Measurements from ENCODE around the gene MEIS2.

MEIS2 gene

GRCh38 chr15:37115538-37115937 lies 15.2 kb upstream of the MEIS2 start:
- no peak for DNase-seq (ENCODE audit: low read depth, low spot score)
- H3K27ac ChIP-seq: no peak overlapping the region

- H3K27ac ChIP-seq: no peak overlapping the region
- DNase-seq (ENCODE audit: low read depth, low spot score): no peak
Observed at GRCh38 chr15:37112971-37113670, 12.8 kb upstream of the MEIS2 start.

- H3K27ac ChIP-seq: no peak overlapping the region
- no peak for DNase-seq (ENCODE audit: low read depth, low spot score)
Observed at GRCh38 chr15:37112171-37112570, 11.8 kb upstream of the MEIS2 start.

- no peak overlapping the region for H3K27ac ChIP-seq
- no peak for DNase-seq (ENCODE audit: low read depth, low spot score)
Observed at GRCh38 chr15:37111427-37111717, 11.0 kb upstream of the MEIS2 start.

- DNase-seq (ENCODE audit: low read depth, low spot score): no peak
- H3K27ac ChIP-seq: no peak overlapping the region
Observed at GRCh38 chr15:37109872-37110572, 9.7 kb upstream of the MEIS2 start.

- H3K27ac ChIP-seq: no peak overlapping the region
- DNase-seq (ENCODE audit: low read depth, low spot score): no peak
Observed at GRCh38 chr15:37109168-37109871, 9.0 kb upstream of the MEIS2 start.

GRCh38 chr15:37108381-37109167 lies 8.2 kb upstream of the MEIS2 start:
- DNase-seq (ENCODE audit: low read depth, low spot score): no peak
- no peak overlapping the region for H3K27ac ChIP-seq

GRCh38 chr15:37107744-37108380 lies 7.5 kb upstream of the MEIS2 start:
- H3K27ac ChIP-seq: no peak overlapping the region
- no peak for DNase-seq (ENCODE audit: low read depth, low spot score)

- DNase-seq (ENCODE audit: low read depth, low spot score): no peak
- no peak overlapping the region for H3K27ac ChIP-seq
Observed at GRCh38 chr15:37107071-37107743, 6.9 kb upstream of the MEIS2 start.

- H3K27ac ChIP-seq: no peak overlapping the region
- no peak for DNase-seq (ENCODE audit: low read depth, low spot score)
Observed at GRCh38 chr15:37106490-37107001, 6.2 kb upstream of the MEIS2 start.

GRCh38 chr15:37105889-37106288 lies 5.5 kb upstream of the MEIS2 start:
- DNase-seq (ENCODE audit: low read depth, low spot score): no peak

GRCh38 chr15:37105029-37105428 lies 4.7 kb upstream of the MEIS2 start:
- H3K27ac ChIP-seq: no peak overlapping the region
- DNase-seq (ENCODE audit: low read depth, low spot score): no peak

More at GRCh38 chr15:37105889-37106288, 5.5 kb upstream of the MEIS2 start:
- no peak overlapping the region for H3K27ac ChIP-seq

- no peak overlapping the region for H3K27ac ChIP-seq
- DNase-seq (ENCODE audit: low read depth, low spot score): no peak
Observed at GRCh38 chr15:37104424-37104981, 4.2 kb upstream of the MEIS2 start.

- H3K27ac ChIP-seq: no peak overlapping the region
- DNase-seq (ENCODE audit: low read depth, low spot score): no peak
Observed at GRCh38 chr15:37103475-37104423, 3.4 kb upstream of the MEIS2 start.

- no peak overlapping the region for H3K27ac ChIP-seq
Observed at GRCh38 chr15:37103163-37103435, 2.8 kb upstream of the MEIS2 start.

GRCh38 chr15:37102305-37103162 lies 2.2 kb upstream of the MEIS2 start:
- no peak for DNase-seq (ENCODE audit: low read depth, low spot score)

More at GRCh38 chr15:37103163-37103435, 2.8 kb upstream of the MEIS2 start:
- no peak for DNase-seq (ENCODE audit: low read depth, low spot score)

GRCh38 chr15:37101980-37102304 lies 1.6 kb upstream of the MEIS2 start:
- peak overlapping the region; percentile 97 for H3K27ac ChIP-seq
- no peak for DNase-seq (ENCODE audit: low read depth, low spot score)

More at GRCh38 chr15:37102305-37103162, 2.2 kb upstream of the MEIS2 start:
- H3K27ac ChIP-seq: peak overlapping the region; percentile 97

- no peak for DNase-seq (ENCODE audit: low read depth, low spot score)
- peak overlapping the region; percentile 97 for H3K27ac ChIP-seq
Observed at GRCh38 chr15:37100966-37101215, 542 bp upstream of the MEIS2 start.

All from epithelial cell of prostate (primary cell).